GM12891 (cell line): ENCODE data around the gene LRRC47.

Source experiments
- PAX5 ChIP-seq: IDR thresholded peaks from 2 replicates; pipeline ENCODE4 v1.6.1; 2011; ENCODE audit warnings: low read length, moderate library complexity, mild to moderate bottlenecking; ENCODE audit not compliant: insufficient read depth, severe bottlenecking
- POLR2A ChIP-seq: IDR thresholded peaks from 2 replicates; pipeline ENCODE4 v1.6.1; 2011; ENCODE audit warnings: low read depth, low read length, control low read depth
- POLR2AphosphoS5 ChIP-seq: IDR thresholded peaks from 2 replicates; pipeline ENCODE4 v1.6.1; 2011; ENCODE audit warnings: low read depth, low read length, control low read depth

GRCh38 chr1:3736708-3737107, 59.6 kb downstream of the LRRC47 start:
- TF ChIP-seq POLR2AphosphoS5 (no peak), PAX5 (no peak), POLR2A (no peak)
